OCI-LY1 (cell line): ENCODE results near the gene SUSD3.

Experiments used
- H2AFZ ChIP-seq: fragments of 200-600 bp; sonication (generic), shearing (Covaris generic); 2 replicates; pipeline ENCODE4 v1.6.0; 2014; ENCODE audit warnings: antibody characterized with exemption, mild to moderate bottlenecking, low read length
- H3F3A ChIP-seq: fragments of 200-600 bp; sonication (generic), shearing (Covaris generic); 2 replicates; pipeline ENCODE4 v1.6.0; 2014; ENCODE audit warnings: mild to moderate bottlenecking, antibody characterized with exemption, low read length, moderate library complexity; ENCODE audit not compliant: insufficient read depth
- H3K27ac ChIP-seq: fragments of 200-600 bp; sonication (generic); 2 replicates; pipeline ENCODE4 v1.5.1; 2014; ENCODE audit warnings: low read length, mixed run types, mild to moderate bottlenecking, low read depth; ENCODE audit not compliant: poor library complexity, severe bottlenecking
- H3K27me3 ChIP-seq: fragments of 200-600 bp; sonication (generic); 2 replicates; pipeline ENCODE4 v1.6.0; 2014; ENCODE audit warnings: antibody characterized with exemption, mild to moderate bottlenecking, low read length, moderate library complexity; ENCODE audit not compliant: insufficient read depth
- H3K36me3 ChIP-seq: fragments of 200-600 bp; sonication (generic); 2 replicates; pipeline ENCODE4 v1.6.1; 2014; ENCODE audit warnings: mild to moderate bottlenecking, antibody characterized with exemption, low read length, moderate library complexity, mixed read lengths; ENCODE audit not compliant: insufficient read depth
- H3K4me1 ChIP-seq: fragments of 200-600 bp; sonication (generic); 2 replicates; pipeline ENCODE4 v1.5.1; 2014; ENCODE audit warnings: mild to moderate bottlenecking, low read length, moderate library complexity; ENCODE audit not compliant: insufficient read depth, severe bottlenecking
- H3K4me2 ChIP-seq: fragments of 200-600 bp; sonication (generic), shearing (Covaris generic); 2 replicates; pipeline ENCODE4 v1.6.1; 2014; ENCODE audit warnings: low read length
- H3K4me3 ChIP-seq: fragments of 200-600 bp; sonication (generic); 2 replicates; pipeline ENCODE4 v1.5.1; 2014; ENCODE audit warnings: low read length, low read depth, mild to moderate bottlenecking, mixed read lengths; ENCODE audit not compliant: poor library complexity, severe bottlenecking
- H3K79me2 ChIP-seq: fragments of 200-600 bp; shearing (Covaris generic); 2 replicates; pipeline ENCODE4 v1.6.1; 2016; ENCODE audit warnings: mixed run types, low read length, mixed read lengths; ENCODE audit not compliant: insufficient read depth
- H3K9ac ChIP-seq: fragments of 200-600 bp; sonication (generic), shearing (Covaris generic); 2 replicates; pipeline ENCODE4 v1.6.1; 2014; ENCODE audit warnings: mild to moderate bottlenecking, low read length, mixed read lengths
- H3K9me2 ChIP-seq: fragments of 200-600 bp; sonication (generic), shearing (Covaris generic); 2 replicates; pipeline ENCODE4 v1.6.1; 2014; ENCODE audit warnings: low read depth, mild to moderate bottlenecking, low read length, mixed read lengths
- H3K9me3 ChIP-seq: fragments of 200-600 bp; shearing (Covaris generic); 2 replicates; pipeline ENCODE4 v1.6.1; 2014; ENCODE audit warnings: low read length, mixed read lengths
- H4K20me1 ChIP-seq: fragments of 200-600 bp; sonication (generic), shearing (Covaris generic); 2 replicates; pipeline ENCODE4 v1.6.0; 2016; ENCODE audit warnings: mild to moderate bottlenecking, low read length; ENCODE audit not compliant: insufficient read depth
- EZH2 ChIP-seq: fragments of 200-600 bp; sonication (generic), shearing (Covaris generic); IDR thresholded peaks from 2 replicates; pipeline ENCODE4 v1.8.0; 2017; ENCODE audit warnings: borderline replicate concordance, mixed run types, mild to moderate bottlenecking, antibody characterized with exemption, low read length, moderate library complexity, mixed read lengths
- TF ChIP-seq, protein P1 (sequence below): fragments of 200-600 bp; sonication (generic), shearing (Covaris generic); IDR thresholded peaks from 2 replicates; pipeline ENCODE4 v1.5.1; 2017; ENCODE audit warnings: mild to moderate bottlenecking, antibody characterized with exemption, low read length, moderate library complexity, mixed read lengths

The SUSD3 gene

GRCh38 chr9:93072383-93072795 is 13.9 kb downstream of the SUSD3 start:
- no peaks in the 10 kb centered on the region for H4K20me1 ChIP-seq
- no peaks in the 10 kb centered on the region for H3K9me3 ChIP-seq
- peak overlapping the region; percentile 46 for H3K4me2 ChIP-seq
- H3K27me3 ChIP-seq, result no peaks in the 10 kb centered on the region
- peak overlapping the region; percentile 51 for H3K9ac ChIP-seq
- no peaks in the 10 kb centered on the region for H3K9me2 ChIP-seq
- TF ChIP-seq, protein P1, sequence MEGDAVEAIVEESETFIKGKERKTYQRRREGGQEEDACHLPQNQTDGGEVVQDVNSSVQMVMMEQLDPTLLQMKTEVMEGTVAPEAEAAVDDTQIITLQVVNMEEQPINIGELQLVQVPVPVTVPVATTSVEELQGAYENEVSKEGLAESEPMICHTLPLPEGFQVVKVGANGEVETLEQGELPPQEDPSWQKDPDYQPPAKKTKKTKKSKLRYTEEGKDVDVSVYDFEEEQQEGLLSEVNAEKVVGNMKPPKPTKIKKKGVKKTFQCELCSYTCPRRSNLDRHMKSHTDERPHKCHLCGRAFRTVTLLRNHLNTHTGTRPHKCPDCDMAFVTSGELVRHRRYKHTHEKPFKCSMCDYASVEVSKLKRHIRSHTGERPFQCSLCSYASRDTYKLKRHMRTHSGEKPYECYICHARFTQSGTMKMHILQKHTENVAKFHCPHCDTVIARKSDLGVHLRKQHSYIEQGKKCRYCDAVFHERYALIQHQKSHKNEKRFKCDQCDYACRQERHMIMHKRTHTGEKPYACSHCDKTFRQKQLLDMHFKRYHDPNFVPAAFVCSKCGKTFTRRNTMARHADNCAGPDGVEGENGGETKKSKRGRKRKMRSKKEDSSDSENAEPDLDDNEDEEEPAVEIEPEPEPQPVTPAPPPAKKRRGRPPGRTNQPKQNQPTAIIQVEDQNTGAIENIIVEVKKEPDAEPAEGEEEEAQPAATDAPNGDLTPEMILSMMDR, result no peak
- peaks cover 32% of the 10 kb centered on the region for H3K4me1 ChIP-seq
- H3K4me3 ChIP-seq, result peak overlapping the region; percentile 35
- peaks cover 71% of the 10 kb centered on the region for H3K36me3 ChIP-seq
- peak overlapping the region; percentile 89 for H3K27ac ChIP-seq
- peaks cover 14% of the 10 kb centered on the region for H3K79me2 ChIP-seq
- no peak overlapping the region for H2AFZ ChIP-seq
- H3F3A ChIP-seq, result no peaks in the 10 kb centered on the region

DNA sequence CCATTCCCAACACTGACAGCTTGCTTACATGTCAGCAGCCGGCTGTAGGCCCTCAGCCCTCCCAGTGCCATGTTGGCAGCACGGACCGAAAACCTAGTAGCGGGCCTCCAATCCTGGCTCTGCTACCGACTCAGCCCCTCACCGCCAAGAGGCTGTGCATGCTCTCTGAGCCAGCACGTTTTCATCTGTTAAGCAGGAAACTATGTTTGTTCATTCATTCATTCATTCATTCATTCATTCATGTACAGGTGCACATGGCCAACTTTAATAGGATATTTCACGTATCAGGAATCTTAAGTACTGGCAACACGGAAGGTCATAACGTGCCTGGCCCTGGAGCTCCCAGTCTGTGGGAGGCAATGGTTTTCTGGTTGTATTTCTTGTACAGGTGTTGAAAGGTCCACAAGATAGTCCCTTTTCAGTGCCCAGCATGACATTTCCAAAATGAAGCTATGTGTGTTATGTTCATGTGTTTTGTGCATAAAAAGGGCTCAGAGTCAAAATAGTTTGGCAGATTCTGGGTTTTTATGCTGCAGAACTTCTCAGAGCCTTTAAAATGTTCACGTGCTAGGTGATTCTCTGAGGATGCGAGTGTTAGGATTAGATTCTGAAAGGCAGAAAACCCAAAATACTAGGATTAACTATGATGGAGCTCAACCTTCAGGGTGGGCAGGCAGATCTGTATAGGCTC is 17.7 kb downstream of the SUSD3 start:
- Histone ChIP-seq H3K4me3 (no peak overlapping the region), H3K9ac (no peak overlapping the region), H3F3A (no peaks in the 10 kb centered on the region), H3K4me2 (no peak overlapping the region), H3K36me3 (peaks cover 64% of the 10 kb centered on the region), H3K27me3 (no peaks in the 10 kb centered on the region), H3K27ac (no peak overlapping the region), H3K9me3 (no peaks in the 10 kb centered on the region), H2AFZ (no peak overlapping the region), H3K9me2 (no peaks in the 10 kb centered on the region), H3K79me2 (no peaks in the 10 kb centered on the region), H4K20me1 (no peaks in the 10 kb centered on the region), H3K4me1 (peaks cover 30% of the 10 kb centered on the region)
- TF ChIP-seq, protein P1, result no peak
- TF ChIP-seq EZH2, result no peak

DNA sequence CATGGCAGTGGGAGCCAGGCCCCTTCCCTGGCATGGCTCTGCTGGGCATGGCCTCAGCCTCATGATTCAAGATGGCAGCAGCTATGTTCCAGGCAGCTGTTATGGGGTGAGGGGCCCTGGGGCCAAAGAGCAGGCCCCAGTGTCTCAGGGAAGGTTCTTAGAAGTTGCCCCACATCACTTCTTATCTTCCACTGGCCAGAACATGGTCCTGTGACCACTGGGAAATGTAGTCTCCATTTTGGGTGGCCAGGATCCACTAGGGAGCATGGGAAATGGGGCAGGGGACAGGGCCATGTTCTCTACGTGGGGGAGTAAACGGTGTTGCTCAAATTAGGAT is 18.3 kb downstream of the SUSD3 start:
- no peak overlapping the region for H3K27ac ChIP-seq
- H3K4me1 ChIP-seq, result peaks cover 24% of the 10 kb centered on the region
- no peaks in the 10 kb centered on the region for H3K27me3 ChIP-seq
- no peak overlapping the region for H3K9ac ChIP-seq
- TF ChIP-seq EZH2, result no peak
- TF ChIP-seq, protein P1, result no peak
- no peaks in the 10 kb centered on the region for H3F3A ChIP-seq
- no peak overlapping the region for H2AFZ ChIP-seq
- H3K4me2 ChIP-seq, result no peak overlapping the region
- peaks cover 64% of the 10 kb centered on the region for H3K36me3 ChIP-seq
- no peaks in the 10 kb centered on the region for H3K9me3 ChIP-seq
- H3K9me2 ChIP-seq, result no peaks in the 10 kb centered on the region
- no peaks in the 10 kb centered on the region for H4K20me1 ChIP-seq
- no peaks in the 10 kb centered on the region for H3K79me2 ChIP-seq
- H3K4me3 ChIP-seq, result no peak overlapping the region
